ENCODE data around the gene PHOX2B. TPM values are rescaled to one million over a fixed set of nuclear protein-coding genes. Genes with fewer than 3 reads are reported as not detected.

PHOX2B gene
- total RNA-seq, 3 donors from 2014 or later: 0.29 to 4.8 (median 0.55) TPM

DNA sequence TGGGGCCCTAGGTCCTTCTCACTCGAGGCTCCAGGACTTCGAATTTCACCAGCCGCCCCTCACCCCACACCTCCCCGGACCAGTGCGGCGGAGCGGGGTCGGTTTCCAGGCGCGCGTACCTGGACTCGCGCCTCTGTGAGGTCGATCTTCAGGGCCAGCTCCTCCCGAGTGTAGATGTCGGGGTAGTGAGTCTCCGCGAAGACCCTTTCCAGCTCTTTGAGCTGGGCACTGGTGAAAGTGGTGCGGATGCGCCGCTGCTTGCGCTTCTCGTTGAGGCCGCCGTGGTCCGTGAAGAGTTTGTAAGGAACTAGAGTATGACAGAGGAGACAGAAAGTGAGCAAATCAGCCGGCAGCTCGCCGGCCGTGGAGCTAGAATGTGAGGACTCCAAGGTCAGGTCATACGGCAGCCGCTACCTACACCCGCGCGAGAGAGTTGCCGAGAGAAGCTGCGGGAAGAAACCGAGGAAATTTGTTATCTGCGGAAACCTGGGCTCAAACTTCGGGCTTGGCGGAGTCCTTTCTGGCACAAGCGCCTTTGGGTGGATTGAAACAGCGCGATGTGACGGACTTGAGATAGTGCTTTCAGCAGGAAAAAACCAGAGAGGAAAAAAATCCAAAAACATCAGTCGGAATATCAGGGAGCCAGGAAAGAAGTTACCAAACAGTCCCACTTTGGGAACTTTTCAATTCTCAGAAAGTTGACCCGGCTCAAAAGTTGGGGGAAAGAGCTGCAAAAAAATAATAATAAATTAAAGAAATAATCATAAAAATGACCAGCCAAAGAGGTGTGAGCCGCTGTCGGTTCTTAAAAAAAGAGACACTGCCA is 1.1 kb downstream of the PHOX2B start:
- H3K4me1 ChIP-seq (ENCODE audit: low read depth): no peaks in the 10 kb centered on the region
- intact Hi-C loops (cut with DNase I, micrococcal nuclease): no loop called here
- ATAC-seq: no peak
- no peak overlapping the region for H3K4me3 ChIP-seq
- no peaks in the 10 kb centered on the region for H3K9me3 ChIP-seq
- H3K36me3 ChIP-seq (ENCODE audit: low read depth): no peaks in the 10 kb centered on the region
- no peak for DNase-seq
- TF ChIP-seq, protein P1, sequence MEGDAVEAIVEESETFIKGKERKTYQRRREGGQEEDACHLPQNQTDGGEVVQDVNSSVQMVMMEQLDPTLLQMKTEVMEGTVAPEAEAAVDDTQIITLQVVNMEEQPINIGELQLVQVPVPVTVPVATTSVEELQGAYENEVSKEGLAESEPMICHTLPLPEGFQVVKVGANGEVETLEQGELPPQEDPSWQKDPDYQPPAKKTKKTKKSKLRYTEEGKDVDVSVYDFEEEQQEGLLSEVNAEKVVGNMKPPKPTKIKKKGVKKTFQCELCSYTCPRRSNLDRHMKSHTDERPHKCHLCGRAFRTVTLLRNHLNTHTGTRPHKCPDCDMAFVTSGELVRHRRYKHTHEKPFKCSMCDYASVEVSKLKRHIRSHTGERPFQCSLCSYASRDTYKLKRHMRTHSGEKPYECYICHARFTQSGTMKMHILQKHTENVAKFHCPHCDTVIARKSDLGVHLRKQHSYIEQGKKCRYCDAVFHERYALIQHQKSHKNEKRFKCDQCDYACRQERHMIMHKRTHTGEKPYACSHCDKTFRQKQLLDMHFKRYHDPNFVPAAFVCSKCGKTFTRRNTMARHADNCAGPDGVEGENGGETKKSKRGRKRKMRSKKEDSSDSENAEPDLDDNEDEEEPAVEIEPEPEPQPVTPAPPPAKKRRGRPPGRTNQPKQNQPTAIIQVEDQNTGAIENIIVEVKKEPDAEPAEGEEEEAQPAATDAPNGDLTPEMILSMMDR (IDR thresholded peaks at IDR 0.05): no peak

DNA sequence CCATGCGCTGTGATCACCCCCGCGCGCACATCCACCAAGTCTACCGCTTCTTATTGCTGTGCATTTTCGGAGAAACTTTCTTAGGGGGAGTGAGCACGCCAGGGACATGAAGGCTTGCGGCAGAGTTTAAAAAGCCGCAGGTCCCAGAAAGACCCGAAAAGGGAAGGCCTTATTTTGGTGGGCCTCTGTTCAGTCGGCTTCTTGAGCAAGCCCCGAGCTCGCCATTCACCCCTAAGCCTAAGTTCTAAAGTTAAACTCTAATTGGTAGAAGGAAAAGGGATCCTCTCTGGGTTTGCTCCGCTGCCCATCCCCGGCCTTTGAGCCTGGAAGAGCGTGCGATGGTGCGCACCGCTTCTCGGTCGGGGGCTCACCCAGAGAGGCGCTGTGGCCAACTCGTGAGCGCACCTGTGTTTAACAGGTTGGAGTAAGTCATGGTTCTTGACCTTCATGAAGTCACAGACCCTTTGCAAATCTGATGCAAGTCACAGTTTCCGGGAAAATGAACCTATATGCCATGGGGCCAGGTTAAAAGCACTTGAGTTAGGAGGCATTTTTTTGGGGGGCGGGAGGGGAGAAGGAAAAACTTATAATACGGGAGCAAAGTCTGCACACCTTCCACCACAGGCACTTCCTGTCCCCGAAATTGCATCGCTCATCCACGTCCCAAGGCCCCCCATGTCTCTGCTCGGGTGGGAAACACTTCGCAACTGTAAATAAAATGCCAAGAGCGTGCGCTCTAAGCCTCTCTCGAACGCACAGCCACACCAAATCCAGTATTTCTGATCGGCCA is 1.9 kb downstream of the PHOX2B start:
- no peaks in the 10 kb centered on the region for H3K9me3 ChIP-seq
- no peak overlapping the region for H3K4me3 ChIP-seq
- intact Hi-C loops (cut with DNase I, micrococcal nuclease): no loop called here
- H3K4me1 ChIP-seq (ENCODE audit: low read depth): no peaks in the 10 kb centered on the region
- no peaks in the 10 kb centered on the region for H3K36me3 ChIP-seq (ENCODE audit: low read depth)
- TF ChIP-seq, protein P1 (IDR thresholded peaks at IDR 0.05): no peak
- ATAC-seq: no peak
- DNase-seq: no peak

DNA sequence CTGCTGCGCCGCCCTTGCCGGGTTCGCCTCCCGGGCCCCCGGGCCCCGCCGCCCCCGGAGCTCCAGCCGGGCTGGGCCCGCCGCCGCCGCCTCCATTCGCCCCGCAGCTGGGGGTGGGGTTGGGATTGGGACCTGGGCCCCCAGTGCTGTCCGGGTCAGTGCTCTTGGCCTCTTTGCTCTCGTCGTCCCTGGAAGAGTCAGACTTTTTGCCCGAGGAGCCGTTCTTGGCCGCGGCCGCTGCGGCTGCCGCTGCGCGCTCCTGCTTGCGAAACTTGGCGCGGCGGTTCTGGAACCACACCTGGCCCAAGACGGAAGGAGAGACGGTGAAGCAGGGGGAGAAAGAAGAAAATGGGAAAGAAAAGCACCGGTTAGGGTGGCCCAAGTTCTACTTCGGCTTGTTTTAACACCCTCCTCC is 2.5 kb downstream of the PHOX2B start:
- Histone ChIP-seq H3K9me3 (no peaks in the 10 kb centered on the region), H3K4me3 (no peak overlapping the region), H3K4me1 (ENCODE audit: low read depth) (no peaks in the 10 kb centered on the region), H3K36me3 (ENCODE audit: low read depth) (no peaks in the 10 kb centered on the region)
- TF ChIP-seq, protein P1 (IDR thresholded peaks at IDR 0.05): no peak
- intact Hi-C loops (cut with DNase I, micrococcal nuclease): no loop called here
- no peak for ATAC-seq
- no peak for DNase-seq

DNA sequence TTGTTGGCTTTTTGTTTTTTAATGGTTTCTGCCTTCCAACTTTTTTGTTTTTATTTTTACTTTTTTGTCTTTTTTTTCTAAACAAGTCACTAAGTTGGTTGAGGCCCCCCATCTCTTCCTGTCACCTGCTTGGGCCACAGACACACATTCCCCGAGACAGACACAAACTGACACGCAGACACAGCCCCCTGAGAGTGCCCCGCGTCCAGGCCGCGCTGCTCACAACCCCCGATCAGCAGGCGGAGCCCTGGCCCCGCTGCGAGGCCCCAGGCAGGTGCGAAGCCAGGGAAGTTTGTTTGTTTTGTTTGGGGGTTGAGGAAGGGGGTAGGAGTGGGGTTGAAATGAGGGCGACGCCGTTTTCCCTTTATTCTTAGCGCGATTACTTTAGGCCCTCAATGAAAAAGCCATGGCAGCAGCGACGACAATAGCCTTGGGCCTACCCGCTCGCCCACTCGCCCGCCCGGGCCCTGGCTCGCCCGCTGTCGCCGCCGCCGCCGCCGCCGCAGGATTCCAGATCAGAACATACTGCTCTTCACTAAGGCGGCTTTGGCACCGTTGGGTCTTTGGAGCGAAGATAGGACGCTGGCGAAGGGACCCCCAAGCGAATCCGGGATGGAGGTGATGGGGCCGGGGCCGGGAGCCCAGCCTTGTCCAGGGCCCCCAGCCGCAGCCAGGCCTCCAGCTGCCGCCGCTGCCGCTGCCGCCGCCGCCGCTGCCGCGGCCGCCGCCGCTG is 3.1 kb downstream of the PHOX2B start:
- intact Hi-C loops (cut with DNase I, micrococcal nuclease): no loop called here
- H3K9me3 ChIP-seq: no peaks in the 10 kb centered on the region
- no peak overlapping the region for H3K4me3 ChIP-seq
- DNase-seq: no peak
- ATAC-seq: no peak
- H3K4me1 ChIP-seq (ENCODE audit: low read depth): no peaks in the 10 kb centered on the region
- TF ChIP-seq, protein P1 (IDR thresholded peaks at IDR 0.05): no peak
- no peaks in the 10 kb centered on the region for H3K36me3 ChIP-seq (ENCODE audit: low read depth)

DNA sequence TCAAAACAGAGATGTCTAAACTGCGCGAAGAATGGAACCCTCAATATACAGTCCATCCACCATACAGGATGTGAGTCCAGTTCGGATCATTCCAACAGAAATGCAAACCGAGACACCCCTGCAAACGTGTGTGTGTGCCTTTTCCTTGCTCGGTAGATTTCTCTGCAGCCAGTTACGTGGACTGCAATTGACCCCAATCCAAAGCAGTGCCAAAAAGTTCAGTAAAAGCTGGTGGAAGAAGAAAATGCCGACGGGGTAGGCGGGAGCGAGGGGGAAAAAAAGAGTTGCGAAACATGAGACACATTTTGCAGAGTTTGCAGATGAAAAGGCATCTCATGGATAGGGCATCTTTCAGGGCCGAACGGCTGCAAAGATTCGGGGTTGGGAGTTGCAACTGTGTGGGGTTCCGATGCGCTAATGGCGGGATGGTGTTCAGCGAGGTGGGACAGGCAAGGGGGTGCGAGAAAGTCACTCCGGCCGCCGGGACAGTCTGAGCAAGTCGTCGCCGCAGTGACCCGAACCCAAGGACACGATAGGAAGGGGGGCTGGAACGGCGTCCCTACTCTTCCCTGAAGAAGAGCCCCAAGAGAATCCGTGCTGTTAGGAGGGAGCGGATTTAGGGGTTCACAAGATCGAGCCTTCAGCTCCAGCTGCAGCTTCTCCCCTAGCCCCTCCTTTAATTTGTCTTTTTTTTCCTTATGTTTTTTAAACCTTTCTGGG is 3.8 kb downstream of the PHOX2B start:
- H3K4me3 ChIP-seq: no peak overlapping the region
- intact Hi-C loops (cut with DNase I, micrococcal nuclease): no loop called here
- TF ChIP-seq, protein P1 (IDR thresholded peaks at IDR 0.05): no peak
- H3K4me1 ChIP-seq (ENCODE audit: low read depth): no peaks in the 10 kb centered on the region
- ATAC-seq: no peak
- no peaks in the 10 kb centered on the region for H3K36me3 ChIP-seq (ENCODE audit: low read depth)
- no peaks in the 10 kb centered on the region for H3K9me3 ChIP-seq
- DNase-seq: no peak
